ENCODE measurements around the gene TNKS1BP1.
"Not testable (repeated sequence)": the region's sequence is repeated elsewhere in the genome, so short reads cannot be mapped to it uniquely, and the experiment has no call there.

The TNKS1BP1 gene

GRCh38 chr11:57307666-57308270 is 17.0 kb downstream of the TNKS1BP1 start:
- no peak for DNase-seq
- TF ChIP-seq GATA1 (IDR thresholded peaks at IDR 0.05; ENCODE audit: low read depth, low read length) (no peak), POLR2A (IDR thresholded peaks at IDR 0.05; ENCODE audit: low read length) (no peak)

- no peak for DNase-seq
- TF ChIP-seq POLR2A (IDR thresholded peaks at IDR 0.05; ENCODE audit: low read length) (no peak), GATA1 (IDR thresholded peaks at IDR 0.05; ENCODE audit: low read depth, low read length) (no peak)
Observed at GRCh38 chr11:57306940-57307565, 17.7 kb downstream of the TNKS1BP1 start.

- TF ChIP-seq POLR2A (IDR thresholded peaks at IDR 0.05; ENCODE audit: low read length), result no peak
- no peak for TF ChIP-seq GATA1 (IDR thresholded peaks at IDR 0.05; ENCODE audit: low read depth, low read length)
- no peak for DNase-seq
Observed at GRCh38 chr11:57306161-57306876, 18.4 kb downstream of the TNKS1BP1 start.

- no peak for DNase-seq
Observed at GRCh38 chr11:57305523-57305922, 19.2 kb downstream of the TNKS1BP1 start.

GRCh38 chr11:57303990-57304579 is 20.7 kb downstream of the TNKS1BP1 start:
- TF ChIP-seq GATA1 (IDR thresholded peaks at IDR 0.05; ENCODE audit: low read depth, low read length), result no peak
- TF ChIP-seq POLR2A (IDR thresholded peaks at IDR 0.05; ENCODE audit: low read length), result no peak
- peak; percentile 51 to 67 for DNase-seq

More at GRCh38 chr11:57305523-57305922, 19.2 kb downstream of the TNKS1BP1 start:
- TF ChIP-seq POLR2A (IDR thresholded peaks at IDR 0.05; ENCODE audit: low read length) (no peak), GATA1 (IDR thresholded peaks at IDR 0.05; ENCODE audit: low read depth, low read length) (no peak)

- TF ChIP-seq GATA1 (IDR thresholded peaks at IDR 0.05; ENCODE audit: low read depth, low read length) (no peak), POLR2A (IDR thresholded peaks at IDR 0.05; ENCODE audit: low read length) (no peak)
- no peak for DNase-seq
Observed at GRCh38 chr11:57303280-57303989, 21.3 kb downstream of the TNKS1BP1 start.

GRCh38 chr11:57302489-57302888 is 22.3 kb downstream of the TNKS1BP1 start:
- no peak for DNase-seq
- TF ChIP-seq POLR2A (IDR thresholded peaks at IDR 0.05; ENCODE audit: low read length) (no peak), GATA1 (IDR thresholded peaks at IDR 0.05; ENCODE audit: low read depth, low read length) (no peak)

GRCh38 chr11:57301711-57302423 is 22.9 kb downstream of the TNKS1BP1 start:
- TF ChIP-seq GATA1 (IDR thresholded peaks at IDR 0.05; ENCODE audit: low read depth, low read length) (no peak), POLR2A (IDR thresholded peaks at IDR 0.05; ENCODE audit: low read length) (no peak)
- DNase-seq, result no peak

- TF ChIP-seq POLR2A (IDR thresholded peaks at IDR 0.05; ENCODE audit: low read length) (no peak), GATA1 (IDR thresholded peaks at IDR 0.05; ENCODE audit: low read depth, low read length) (no peak)
- DNase-seq, result no peak
Observed at GRCh38 chr11:57300785-57301184, 24.0 kb downstream of the TNKS1BP1 start.

- peak in 1 of 2 experiments; percentile 21 for DNase-seq
- TF ChIP-seq POLR2A (IDR thresholded peaks at IDR 0.05; ENCODE audit: low read length) (no peak), GATA1 (IDR thresholded peaks at IDR 0.05; ENCODE audit: low read depth, low read length) (no peak)
Observed at GRCh38 chr11:57299150-57299737, 25.5 kb downstream of the TNKS1BP1 start.

- TF ChIP-seq GATA1 (IDR thresholded peaks at IDR 0.05; ENCODE audit: low read depth, low read length), result no peak
- no peak for TF ChIP-seq POLR2A (IDR thresholded peaks at IDR 0.05; ENCODE audit: low read length)
Observed at GRCh38 chr11:57297221-57297620, 27.5 kb downstream of the TNKS1BP1 start.

GRCh38 chr11:57296205-57296604 is 28.5 kb downstream of the TNKS1BP1 start:
- not testable (repeated sequence) for DNase-seq

More at GRCh38 chr11:57297221-57297620, 27.5 kb downstream of the TNKS1BP1 start:
- DNase-seq, result no peak
